ENCODE measurements around the gene PIGH.
"Not testable (repeated sequence)": the region's sequence is repeated elsewhere in the genome, so short reads cannot be mapped to it uniquely, and the experiment has no call there.

The PIGH gene

GRCh38 chr14:67544590-67544989 is 55.5 kb downstream of the PIGH start:
- DNase-seq = no peak

GRCh38 chr14:67542620-67543019 is 57.4 kb downstream of the PIGH start:
- not testable (repeated sequence) for DNase-seq

GRCh38 chr14:67541448-67542387 is 58.4 kb downstream of the PIGH start:
- no peak for DNase-seq

Measured in activated CD8-positive, alpha-beta memory T cell treated with anti-CD3 and anti-CD28 coated beads, Interleukin-2, amount 50 U/mL, for 48 hours (primary cell).